HG03039 (cell line): ENCODE results near the gene NEK1.

Experiments used
- ATAC-seq: cut with Tn5 transposase; IDR thresholded peaks from one replicate; pipeline ENCODE4 v1.9.1; 2021; ENCODE audit warnings: mild to moderate bottlenecking, moderate library complexity; ENCODE audit not compliant: unreplicated experiment

The NEK1 gene, protein sequence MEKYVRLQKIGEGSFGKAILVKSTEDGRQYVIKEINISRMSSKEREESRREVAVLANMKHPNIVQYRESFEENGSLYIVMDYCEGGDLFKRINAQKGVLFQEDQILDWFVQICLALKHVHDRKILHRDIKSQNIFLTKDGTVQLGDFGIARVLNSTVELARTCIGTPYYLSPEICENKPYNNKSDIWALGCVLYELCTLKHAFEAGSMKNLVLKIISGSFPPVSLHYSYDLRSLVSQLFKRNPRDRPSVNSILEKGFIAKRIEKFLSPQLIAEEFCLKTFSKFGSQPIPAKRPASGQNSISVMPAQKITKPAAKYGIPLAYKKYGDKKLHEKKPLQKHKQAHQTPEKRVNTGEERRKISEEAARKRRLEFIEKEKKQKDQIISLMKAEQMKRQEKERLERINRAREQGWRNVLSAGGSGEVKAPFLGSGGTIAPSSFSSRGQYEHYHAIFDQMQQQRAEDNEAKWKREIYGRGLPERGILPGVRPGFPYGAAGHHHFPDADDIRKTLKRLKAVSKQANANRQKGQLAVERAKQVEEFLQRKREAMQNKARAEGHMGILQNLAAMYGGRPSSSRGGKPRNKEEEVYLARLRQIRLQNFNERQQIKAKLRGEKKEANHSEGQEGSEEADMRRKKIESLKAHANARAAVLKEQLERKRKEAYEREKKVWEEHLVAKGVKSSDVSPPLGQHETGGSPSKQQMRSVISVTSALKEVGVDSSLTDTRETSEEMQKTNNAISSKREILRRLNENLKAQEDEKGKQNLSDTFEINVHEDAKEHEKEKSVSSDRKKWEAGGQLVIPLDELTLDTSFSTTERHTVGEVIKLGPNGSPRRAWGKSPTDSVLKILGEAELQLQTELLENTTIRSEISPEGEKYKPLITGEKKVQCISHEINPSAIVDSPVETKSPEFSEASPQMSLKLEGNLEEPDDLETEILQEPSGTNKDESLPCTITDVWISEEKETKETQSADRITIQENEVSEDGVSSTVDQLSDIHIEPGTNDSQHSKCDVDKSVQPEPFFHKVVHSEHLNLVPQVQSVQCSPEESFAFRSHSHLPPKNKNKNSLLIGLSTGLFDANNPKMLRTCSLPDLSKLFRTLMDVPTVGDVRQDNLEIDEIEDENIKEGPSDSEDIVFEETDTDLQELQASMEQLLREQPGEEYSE (N-terminal part only)

DNA sequence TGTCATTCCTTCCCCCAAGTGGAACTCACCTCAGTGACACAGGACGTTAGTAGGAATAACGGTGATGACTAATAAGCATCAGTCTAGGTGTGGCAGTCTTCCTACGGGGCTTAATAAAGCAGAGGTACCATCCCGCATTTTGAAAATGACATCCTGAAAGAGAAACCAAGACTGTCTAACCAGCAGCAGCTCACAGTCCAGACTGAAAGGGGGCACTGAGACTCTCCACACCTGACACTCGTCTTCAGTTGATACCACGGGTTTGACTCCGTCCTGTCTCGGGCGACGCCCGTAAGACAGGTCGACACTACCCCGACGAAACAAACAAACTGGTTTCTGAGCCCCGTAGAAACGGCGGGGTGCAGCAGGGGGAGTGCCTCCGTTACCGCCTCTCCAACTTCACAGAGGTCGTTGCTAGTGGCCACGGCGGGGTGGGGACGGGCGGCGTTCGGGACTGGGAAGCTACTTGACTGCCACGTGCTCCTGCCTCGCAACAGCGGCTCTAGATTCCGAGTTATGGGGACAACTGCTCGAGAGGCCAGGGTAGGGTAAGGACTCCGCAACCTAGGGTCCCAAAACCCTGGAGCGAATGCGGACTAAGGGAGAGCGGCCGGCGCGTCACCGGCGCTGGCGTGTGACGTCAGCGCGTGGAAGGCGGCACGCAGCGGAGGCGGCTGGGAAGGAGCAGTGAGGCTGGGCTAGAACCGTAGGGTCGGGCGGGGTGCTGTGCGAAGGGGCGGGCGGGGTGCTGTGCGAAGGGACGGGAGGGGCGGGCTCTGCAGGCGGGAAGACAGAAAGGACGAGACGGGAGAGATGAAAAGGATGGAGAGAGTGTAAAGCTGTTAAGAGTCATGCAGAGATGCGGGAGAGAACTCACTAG, at the start of gene NEK1:
Gene NEK1, minus strand, starts transcription at position 593 of the 880 bp plus-strand sequence. CDS start 9,953 bp downstream, outside the sequence.
- ATAC-seq = peak; percentile 97

DNA sequence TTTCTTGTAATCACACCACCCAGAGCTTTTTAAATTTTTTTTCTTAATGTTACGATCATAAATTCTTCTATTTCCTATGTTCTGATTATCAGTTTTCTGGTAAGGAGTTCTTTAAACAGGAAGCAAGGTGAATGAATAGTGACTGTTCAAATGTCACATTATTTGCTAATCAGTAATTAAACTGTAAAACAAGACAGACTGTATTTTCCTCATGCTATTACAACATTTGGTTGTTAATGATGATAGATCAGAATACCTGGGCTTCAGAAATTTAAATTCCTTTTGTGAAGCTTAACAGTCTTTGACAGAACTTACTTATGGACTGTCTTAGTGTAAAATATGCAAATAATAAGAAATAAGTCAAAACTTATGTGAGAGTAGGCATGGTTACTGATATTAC, 49.4 kb upstream of the NEK1 start:
- ATAC-seq = no peak

DNA sequence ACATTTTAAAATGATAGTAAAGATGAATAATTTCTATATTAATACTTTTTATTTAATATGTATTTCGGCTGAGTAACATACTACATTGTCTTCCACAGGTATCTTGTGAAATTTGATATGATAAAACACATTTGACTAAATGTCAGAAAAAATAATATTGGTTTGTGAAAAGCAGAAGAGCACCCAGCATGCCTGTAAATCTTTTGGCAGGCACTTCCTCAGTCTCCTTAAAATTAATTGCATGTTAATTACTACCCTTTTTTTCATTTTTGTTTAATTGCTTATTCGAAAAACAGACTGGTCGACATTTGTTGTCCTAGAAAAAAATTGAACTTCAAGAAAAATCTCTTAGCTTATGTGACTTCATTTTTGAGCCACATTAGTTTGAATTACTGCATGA, 48.5 kb upstream of the NEK1 start:
- ATAC-seq = no peak

DNA sequence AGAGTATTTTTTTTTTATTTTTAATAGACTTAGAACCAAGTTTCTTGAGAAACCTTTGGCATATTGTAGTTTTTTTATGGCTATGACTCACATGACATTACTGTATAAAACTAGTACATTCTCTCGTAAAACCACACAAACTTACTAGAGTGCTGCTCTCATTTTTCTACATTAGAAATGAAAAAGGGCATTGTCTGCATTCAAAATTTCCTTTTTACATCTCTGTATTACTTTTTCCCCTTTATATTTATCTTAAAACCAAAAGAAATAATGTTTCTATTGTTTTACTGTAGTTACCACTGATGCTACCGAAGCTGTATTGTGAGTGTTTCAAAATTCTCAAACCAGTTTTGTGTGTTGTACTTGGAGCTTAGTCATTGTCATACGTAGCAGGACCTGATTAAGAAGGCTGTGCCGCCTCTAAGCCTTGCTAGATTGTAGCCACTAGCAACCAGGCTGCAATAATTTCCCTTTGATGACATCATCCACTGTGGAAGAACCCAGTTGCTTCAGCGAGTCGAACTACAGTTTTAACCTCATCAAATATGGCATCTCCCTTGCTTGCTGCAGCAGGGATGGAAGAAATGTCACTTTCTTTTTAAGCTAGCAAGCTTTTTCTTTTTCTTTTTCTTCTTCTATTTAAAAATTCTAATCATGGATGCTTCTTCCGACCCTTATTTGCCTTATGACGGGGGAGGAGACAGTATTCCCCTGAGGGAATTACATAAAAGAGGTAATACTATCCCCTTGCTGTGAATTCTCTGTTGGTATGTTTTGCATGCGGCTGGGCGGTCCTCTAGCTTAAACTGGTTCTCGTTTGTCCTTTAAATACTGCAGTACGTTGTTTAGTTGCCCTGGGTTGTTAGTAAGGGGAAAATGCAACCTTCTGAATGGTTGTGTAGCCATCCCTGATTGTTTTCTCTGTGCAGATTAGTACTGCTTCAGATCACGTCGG, 47.6 kb upstream of the NEK1 start:
- peak; percentile 98 for ATAC-seq

DNA sequence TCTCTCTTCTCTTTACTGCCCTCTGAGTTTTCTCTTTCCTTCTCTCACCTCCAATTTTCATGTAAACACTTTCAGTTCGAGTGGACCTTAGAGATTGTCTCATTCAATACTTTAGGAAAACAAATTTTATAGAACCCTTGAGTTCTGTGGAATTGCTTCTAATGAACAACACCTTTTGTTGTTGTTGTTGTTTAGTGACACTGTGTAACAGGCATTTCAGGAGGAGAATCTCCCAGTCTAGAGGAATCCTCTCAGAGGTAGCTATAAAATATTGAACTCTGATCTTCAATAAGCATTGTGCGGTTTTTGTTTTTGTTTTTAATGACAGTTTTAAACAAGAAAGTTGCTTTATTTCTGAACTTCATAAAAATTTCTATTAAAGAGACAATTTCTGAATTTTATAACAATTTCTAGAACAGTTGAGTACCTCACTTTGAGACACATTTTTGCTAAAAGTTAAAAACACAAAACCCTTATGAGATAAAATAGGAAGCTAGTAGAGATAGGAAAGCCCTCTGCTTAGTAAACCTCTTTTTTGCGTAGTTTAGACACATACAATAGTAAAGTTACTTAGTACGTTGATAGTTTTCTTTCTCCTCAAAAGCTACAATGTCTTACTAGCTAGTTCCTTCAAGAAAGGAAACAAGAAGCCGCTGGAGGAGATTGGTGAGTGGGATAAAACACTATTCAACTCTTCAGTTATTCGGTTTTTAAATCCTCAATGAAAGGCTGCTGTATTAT, 46.8 kb upstream of the NEK1 start:
- ATAC-seq = no peak

DNA sequence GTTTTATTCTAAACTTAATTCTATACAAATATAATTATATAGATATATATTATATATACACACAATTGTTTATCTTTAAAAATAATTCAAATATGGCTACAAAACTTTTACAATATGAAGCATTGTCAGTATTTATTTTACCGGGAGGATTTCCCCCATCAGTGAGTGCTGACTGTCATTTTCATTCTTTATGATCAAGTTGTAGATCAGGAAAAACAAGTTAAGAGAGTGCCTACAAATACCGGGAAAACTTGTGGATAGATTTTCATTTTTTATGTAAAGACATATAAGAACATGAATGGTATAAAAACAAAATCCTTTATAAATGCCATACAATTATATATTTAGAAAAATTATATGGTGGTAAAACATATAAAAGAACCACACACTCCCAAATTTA, 45.8 kb upstream of the NEK1 start:
- no peak for ATAC-seq

DNA sequence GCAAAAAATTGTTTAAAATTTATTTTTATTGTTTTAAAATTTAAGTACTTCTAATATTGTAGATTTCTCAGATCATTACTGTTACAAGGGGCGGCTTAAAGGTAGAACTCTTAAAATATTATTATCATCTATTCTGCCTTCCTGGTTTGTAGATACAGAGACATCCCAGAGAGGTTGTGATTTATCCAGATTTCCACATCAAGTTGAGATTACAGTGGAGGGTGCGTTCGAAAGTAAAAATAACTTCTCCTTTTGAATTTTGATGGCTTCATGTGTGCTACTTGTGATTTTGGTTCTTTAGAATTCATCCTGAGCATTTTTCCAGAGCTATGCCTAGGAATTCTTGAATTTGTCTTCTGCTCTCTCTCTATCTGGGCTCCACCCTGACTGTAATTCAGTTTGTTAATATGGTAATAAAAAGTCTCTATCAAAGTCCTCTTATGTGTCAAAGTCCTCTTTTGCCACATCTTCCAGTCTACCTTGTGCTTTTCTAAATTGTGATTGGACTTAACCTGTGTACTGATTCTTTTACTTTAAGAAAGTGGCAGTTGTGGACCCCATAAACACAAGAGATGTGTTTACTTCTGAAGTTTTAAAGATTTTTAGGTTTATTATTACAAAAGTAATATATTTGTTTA, 45.2 kb upstream of the NEK1 start:
- ATAC-seq = no peak

DNA sequence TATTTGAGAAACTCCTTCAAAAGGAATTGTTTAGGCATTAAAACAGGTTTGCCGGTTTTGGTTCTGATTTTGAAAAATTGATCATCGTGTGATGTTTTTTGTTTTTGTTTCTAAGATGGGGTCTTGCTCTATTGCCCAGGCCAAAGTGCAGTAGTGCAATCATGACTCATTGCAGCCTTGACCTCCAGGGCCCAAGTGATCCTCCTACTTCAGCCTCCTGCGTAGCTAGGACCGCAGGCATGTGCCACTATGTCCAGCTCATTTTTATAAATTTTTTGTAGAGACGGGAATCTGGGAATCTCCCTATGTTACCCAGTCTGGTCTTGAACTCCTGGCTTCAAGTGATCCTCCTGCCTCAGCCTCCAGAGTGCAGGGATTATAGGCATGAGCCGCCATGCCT, 43.0 kb upstream of the NEK1 start:
- ATAC-seq = no peak

DNA sequence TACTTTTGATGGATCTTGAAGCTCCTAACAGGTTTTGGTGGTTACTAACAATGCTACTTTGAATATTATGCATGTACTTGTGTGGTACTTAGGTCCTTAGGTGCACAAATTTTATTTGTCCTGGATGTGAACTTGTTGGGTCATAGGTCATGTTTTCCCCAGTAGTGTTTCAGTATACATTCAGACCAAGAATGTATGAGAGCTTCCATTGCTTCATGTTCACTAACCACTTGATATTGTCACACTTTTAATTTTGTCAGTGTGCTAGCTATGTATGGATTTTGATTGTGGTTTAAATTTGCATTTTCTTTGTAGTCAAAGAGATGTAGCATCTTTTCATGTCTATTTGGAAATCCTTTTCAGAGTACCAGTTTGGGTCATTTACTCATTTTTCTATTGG, 40.2 kb upstream of the NEK1 start:
- no peak for ATAC-seq

DNA sequence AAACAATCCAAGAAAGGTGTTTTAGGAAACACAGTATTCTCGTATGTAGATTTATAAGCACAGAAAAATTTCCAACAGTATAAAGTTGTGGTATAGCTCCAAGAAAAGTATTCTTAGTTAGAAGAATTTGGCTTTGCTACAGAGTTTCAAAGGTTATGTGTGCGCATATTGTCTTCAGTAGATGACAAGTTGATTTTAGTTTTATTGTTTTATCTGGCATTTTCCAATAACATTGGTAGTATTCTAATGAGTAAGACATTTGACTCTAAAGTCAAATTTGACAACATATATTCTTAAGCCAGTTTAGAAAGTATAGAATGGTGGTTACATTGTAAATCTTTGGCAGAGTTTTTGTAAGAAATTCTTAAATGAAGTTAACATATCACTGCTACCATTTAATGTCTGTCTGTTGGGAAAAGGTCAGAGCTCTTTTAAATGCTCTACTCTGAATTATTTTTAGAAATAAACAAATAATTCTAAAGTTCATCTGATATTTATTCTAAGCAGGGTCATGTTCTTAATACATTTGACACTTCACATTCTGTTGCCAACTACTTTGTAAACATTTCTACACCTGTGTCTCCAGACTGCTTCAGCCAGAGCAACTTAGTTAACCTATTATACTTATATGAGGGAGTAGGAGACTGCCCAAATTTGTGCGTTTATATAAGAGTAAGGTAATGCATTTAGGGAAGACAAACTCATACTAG, 38.0 kb upstream of the NEK1 start:
- ATAC-seq = no peak

DNA sequence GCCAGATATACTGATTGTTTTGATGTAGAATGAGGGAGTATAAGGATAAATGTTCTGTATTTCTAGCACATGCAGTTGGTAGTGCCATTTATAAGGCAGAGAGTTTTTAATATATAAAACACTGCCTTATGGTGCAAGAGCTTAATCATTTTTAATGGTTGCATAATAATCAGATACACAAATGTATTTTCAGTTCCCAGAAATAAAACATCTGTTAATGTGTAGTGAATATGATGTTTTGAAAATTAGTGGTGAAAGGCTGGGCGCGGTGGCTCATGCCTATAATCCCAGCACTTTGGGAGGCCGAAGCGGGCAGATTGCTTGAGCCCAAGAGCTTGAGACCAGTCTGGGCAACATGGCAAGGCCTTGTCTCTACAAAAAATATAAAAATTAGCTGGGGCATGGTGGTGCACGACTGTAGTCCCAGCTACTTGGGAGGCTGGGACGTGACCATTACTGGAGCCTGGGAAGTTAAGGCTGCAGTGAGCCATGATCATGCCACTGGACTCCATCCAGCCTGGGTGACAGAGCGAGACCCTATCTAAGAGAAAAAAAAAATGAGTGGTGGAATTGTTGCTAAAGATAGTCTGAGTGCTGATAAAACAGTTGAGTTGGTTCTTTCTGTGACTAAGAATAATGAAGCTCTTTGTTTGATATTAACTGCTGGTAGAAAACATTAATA, 37.3 kb upstream of the NEK1 start:
- ATAC-seq = no peak

DNA sequence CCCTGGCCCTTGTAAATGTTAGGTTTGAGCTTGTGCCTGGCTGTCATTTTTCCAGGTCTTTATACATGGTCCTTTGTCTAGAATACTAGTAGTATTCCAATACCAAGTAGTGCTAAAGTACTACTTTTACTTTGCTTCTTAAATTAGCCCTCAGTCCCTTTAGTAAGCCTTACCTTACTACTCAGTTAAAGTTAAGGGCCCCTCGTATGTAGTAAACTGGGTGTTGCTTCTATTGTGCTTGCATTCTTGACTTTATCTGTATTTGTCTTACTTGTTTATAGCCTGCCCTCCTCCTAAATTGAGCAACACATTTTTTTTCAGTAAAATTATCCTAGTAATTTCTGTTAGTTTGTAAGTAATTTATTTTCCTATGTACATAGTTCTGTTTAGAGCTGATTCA, 33.2 kb upstream of the NEK1 start:
- no peak for ATAC-seq

DNA sequence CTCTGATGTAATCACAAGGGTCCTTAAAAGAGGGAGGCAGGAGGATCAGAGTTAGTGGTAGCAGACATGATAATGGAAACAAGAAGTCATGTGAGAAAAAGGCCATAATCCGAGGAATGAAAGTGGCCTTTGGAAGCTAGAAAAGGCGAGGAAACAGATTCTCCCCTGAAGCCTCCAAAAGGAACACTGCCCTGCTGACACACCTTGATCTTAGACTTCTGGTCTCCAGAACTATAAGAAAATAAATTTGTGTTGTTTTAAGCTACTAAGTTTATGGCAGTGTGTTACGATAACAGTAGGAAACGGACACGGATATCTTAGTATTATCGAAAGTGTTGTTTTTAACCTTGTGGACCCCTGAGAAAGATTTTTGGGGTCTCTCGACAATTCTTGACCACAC, 32.4 kb upstream of the NEK1 start:
- no peak for ATAC-seq

DNA sequence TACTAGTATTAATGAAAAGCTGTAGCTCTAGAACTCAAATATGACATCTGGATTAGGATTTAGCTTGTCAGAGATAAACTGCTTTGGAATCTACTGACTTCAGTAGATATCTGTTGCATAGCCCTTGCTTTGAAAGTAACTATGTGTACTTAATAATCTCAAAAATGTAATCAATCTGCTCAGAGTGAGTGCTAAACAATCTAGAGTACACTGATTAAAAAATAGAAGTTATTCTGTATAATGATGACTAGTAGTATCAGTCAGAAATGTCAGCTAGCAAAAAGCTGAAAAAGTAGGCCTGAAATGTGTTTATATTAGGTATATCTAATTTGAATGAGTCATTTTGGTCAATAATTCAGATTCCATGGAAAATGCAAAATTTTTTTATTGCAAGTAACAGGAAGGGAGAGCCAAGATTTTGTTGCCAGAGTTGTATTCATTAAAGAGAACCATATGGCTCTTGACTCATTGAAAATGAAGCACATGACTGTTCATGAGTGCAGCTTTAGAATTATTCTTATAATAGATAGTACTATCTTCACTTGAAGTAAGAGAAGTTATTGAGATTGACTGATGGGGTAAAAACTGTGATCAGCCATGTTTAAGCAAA, 28.0 kb upstream of the NEK1 start:
- no peak for ATAC-seq

DNA sequence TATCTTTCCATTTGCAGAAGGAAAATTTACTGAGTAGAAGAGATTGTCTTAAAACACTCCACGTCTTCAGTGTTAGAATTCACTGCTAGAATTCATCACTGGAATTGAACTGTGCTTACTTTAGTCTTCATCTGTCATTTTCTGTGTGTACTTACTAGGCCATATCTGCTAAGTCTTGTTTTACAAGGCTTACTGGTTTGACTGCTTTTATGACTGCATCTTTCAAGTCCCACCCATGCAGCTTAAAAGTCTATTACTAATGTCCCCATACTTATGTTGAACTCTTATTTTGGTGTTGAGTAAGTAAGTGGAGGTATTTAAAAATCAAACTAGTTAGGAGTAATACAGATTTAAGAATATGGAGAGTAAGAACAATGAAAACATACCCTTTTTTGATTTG, 22.6 kb upstream of the NEK1 start:
- ATAC-seq = no peak

DNA sequence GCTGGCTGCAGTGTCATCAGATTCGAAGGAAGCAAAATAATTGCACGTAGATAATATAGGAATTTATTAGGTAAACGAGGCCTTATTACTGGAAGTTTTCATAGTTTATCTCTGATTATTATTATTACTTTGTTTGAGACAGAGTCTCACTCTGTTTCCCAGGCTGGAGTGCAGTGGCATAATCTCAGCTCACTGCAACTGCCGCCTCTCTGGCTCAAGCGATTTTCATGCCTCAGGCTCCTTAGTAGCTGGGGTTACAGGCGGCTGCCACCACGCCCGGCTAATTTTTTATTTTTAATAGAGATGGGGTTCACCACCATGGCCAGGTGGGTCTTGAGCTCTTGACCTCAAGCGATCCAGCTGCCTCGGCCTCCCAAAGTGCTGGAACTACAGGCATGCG, 20.5 kb upstream of the NEK1 start:
- ATAC-seq = no peak

DNA sequence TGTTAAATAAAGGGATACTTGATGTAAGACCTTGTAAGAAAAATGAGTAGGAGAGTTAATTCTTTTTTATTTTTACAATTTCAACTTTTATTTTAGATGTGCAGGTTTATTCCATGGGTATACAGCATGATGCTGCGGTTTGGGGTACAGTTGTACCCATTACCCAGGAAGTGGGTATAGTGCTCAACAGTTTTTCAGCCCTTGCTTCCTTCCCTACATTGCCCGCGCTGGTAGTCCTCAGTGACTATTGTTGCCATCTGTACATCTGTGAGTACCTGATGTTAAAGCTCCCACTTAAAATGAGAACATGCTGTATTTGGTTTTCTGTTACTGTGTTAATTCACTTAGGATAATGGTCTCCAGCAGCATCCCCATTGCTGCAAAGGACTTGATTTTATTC, 17.7 kb upstream of the NEK1 start:
- ATAC-seq = no peak
